Stimulated activated memory B cell treated with anti-CD40 and anti-IgM and Interleukin-4, amounts not matched to agents 10 μg/mL and 1 μg/mL and 100 μg/mL, for 72 hours (primary cell): ENCODE measurements around the gene MELTF.

Experiments used
- ATAC-seq: fragments of 150-1000 bp; cut with Tn5 transposase; 2 replicates; pipeline ENCODE4 v1.10.0; 2021
- H3K27ac Mint-ChIP-seq: one replicate; pipeline ENCODE4 v1.8.0; 2022; ENCODE audit warnings: mild to moderate bottlenecking, mixed read lengths
- H3K27me3 Mint-ChIP-seq: one replicate; pipeline ENCODE4 v1.8.0; 2022; ENCODE audit warnings: mixed read lengths
- H3K36me3 Mint-ChIP-seq: one replicate; pipeline ENCODE4 v1.8.0; 2022; ENCODE audit warnings: mixed read lengths
- H3K4me1 Mint-ChIP-seq: one replicate; pipeline ENCODE4 v1.8.0; 2022; ENCODE audit warnings: mixed read lengths
- H3K4me3 Mint-ChIP-seq: one replicate; pipeline ENCODE4 v1.8.0; 2022; ENCODE audit warnings: mild to moderate bottlenecking, moderate library complexity, mixed read lengths
- H3K9me3 Mint-ChIP-seq: one replicate; pipeline ENCODE4 v1.8.0; 2022; ENCODE audit warnings: mixed read lengths

Gene MELTF

GRCh38 chr3:196995027-196995426 lies 34.6 kb downstream of the MELTF start:
- Mint-ChIP-seq H3K4me3 (no peak overlapping the region), H3K36me3 (no peaks in the 10 kb centered on the region), H3K4me1 (no peaks in the 10 kb centered on the region), H3K27ac (no peak overlapping the region), H3K27me3 (no peaks in the 10 kb centered on the region), H3K9me3 (no peaks in the 10 kb centered on the region)
- no peak for ATAC-seq

GRCh38 chr3:196994056-196994455 lies 35.6 kb downstream of the MELTF start:
- no peaks in the 10 kb centered on the region for H3K27me3 Mint-ChIP-seq
- no peaks in the 10 kb centered on the region for H3K9me3 Mint-ChIP-seq
- no peak overlapping the region for H3K4me3 Mint-ChIP-seq
- H3K36me3 Mint-ChIP-seq = no peaks in the 10 kb centered on the region
- H3K27ac Mint-ChIP-seq = no peak overlapping the region
- no peak for ATAC-seq
- no peaks in the 10 kb centered on the region for H3K4me1 Mint-ChIP-seq

GRCh38 chr3:196992461-196993065 lies 37.1 kb downstream of the MELTF start:
- H3K4me3 Mint-ChIP-seq = no peak overlapping the region
- no peaks in the 10 kb centered on the region for H3K4me1 Mint-ChIP-seq
- peaks cover 12% of the 10 kb centered on the region for H3K27me3 Mint-ChIP-seq
- H3K36me3 Mint-ChIP-seq = no peaks in the 10 kb centered on the region
- ATAC-seq = no peak
- H3K27ac Mint-ChIP-seq = no peak overlapping the region
- no peaks in the 10 kb centered on the region for H3K9me3 Mint-ChIP-seq

GRCh38 chr3:196991581-196992460 lies 37.8 kb downstream of the MELTF start:
- no peak overlapping the region for H3K27ac Mint-ChIP-seq
- H3K4me1 Mint-ChIP-seq = no peaks in the 10 kb centered on the region
- H3K36me3 Mint-ChIP-seq = no peaks in the 10 kb centered on the region
- H3K27me3 Mint-ChIP-seq = peaks cover 12% of the 10 kb centered on the region
- no peak overlapping the region for H3K4me3 Mint-ChIP-seq
- ATAC-seq = no peak
- H3K9me3 Mint-ChIP-seq = no peaks in the 10 kb centered on the region

GRCh38 chr3:196990601-196991007 lies 39.0 kb downstream of the MELTF start:
- H3K36me3 Mint-ChIP-seq = no peaks in the 10 kb centered on the region
- H3K27ac Mint-ChIP-seq = no peak overlapping the region
- peaks cover 12% of the 10 kb centered on the region for H3K27me3 Mint-ChIP-seq
- H3K9me3 Mint-ChIP-seq = no peaks in the 10 kb centered on the region
- H3K4me1 Mint-ChIP-seq = no peaks in the 10 kb centered on the region
- ATAC-seq = no peak
- no peak overlapping the region for H3K4me3 Mint-ChIP-seq

GRCh38 chr3:196989721-196990262 lies 39.8 kb downstream of the MELTF start:
- peaks cover 17% of the 10 kb centered on the region for H3K27me3 Mint-ChIP-seq
- no peak overlapping the region for H3K4me3 Mint-ChIP-seq
- no peak overlapping the region for H3K27ac Mint-ChIP-seq
- no peaks in the 10 kb centered on the region for H3K9me3 Mint-ChIP-seq
- H3K36me3 Mint-ChIP-seq = no peaks in the 10 kb centered on the region
- H3K4me1 Mint-ChIP-seq = no peaks in the 10 kb centered on the region
- ATAC-seq = no peak

GRCh38 chr3:196988241-196989029 lies 41.2 kb downstream of the MELTF start:
- no peak for ATAC-seq

GRCh38 chr3:196987022-196987421 lies 42.6 kb downstream of the MELTF start:
- no peak for ATAC-seq
- Mint-ChIP-seq H3K36me3 (peaks cover 5% of the 10 kb centered on the region), H3K9me3 (peaks cover 9% of the 10 kb centered on the region), H3K27me3 (peaks cover 23% of the 10 kb centered on the region), H3K4me1 (no peaks in the 10 kb centered on the region), H3K4me3 (no peak overlapping the region), H3K27ac (no peak overlapping the region)

More at GRCh38 chr3:196988241-196989029, 41.2 kb downstream of the MELTF start:
- peaks cover 1% of the 10 kb centered on the region for H3K36me3 Mint-ChIP-seq
- no peak overlapping the region for H3K4me3 Mint-ChIP-seq
- peaks cover 5% of the 10 kb centered on the region for H3K9me3 Mint-ChIP-seq
- H3K27ac Mint-ChIP-seq = no peak overlapping the region
- H3K4me1 Mint-ChIP-seq = no peaks in the 10 kb centered on the region
- peaks cover 23% of the 10 kb centered on the region for H3K27me3 Mint-ChIP-seq

GRCh38 chr3:196985954-196986885 lies 43.4 kb downstream of the MELTF start:
- H3K36me3 Mint-ChIP-seq = peaks cover 5% of the 10 kb centered on the region
- H3K4me3 Mint-ChIP-seq = no peak overlapping the region
- no peak for ATAC-seq
- peaks cover 6% of the 10 kb centered on the region for H3K4me1 Mint-ChIP-seq
- H3K27ac Mint-ChIP-seq = no peak overlapping the region
- H3K9me3 Mint-ChIP-seq = peaks cover 9% of the 10 kb centered on the region
- peaks cover 30% of the 10 kb centered on the region for H3K27me3 Mint-ChIP-seq

GRCh38 chr3:196985298-196985697 lies 44.3 kb downstream of the MELTF start:
- Mint-ChIP-seq H3K9me3 (peaks cover 9% of the 10 kb centered on the region), H3K27ac (no peak overlapping the region)
- no peak for ATAC-seq

GRCh38 chr3:196983186-196983585 lies 46.4 kb downstream of the MELTF start:
- Mint-ChIP-seq H3K36me3 (peaks cover 5% of the 10 kb centered on the region), H3K27ac (no peak overlapping the region), H3K9me3 (peaks cover 9% of the 10 kb centered on the region), H3K27me3 (peaks cover 52% of the 10 kb centered on the region), H3K4me3 (no peak overlapping the region), H3K4me1 (peaks cover 14% of the 10 kb centered on the region)
- no peak for ATAC-seq

More at GRCh38 chr3:196985298-196985697, 44.3 kb downstream of the MELTF start:
- Mint-ChIP-seq H3K4me1 (peaks cover 7% of the 10 kb centered on the region), H3K4me3 (no peak overlapping the region), H3K36me3 (peaks cover 5% of the 10 kb centered on the region), H3K27me3 (peaks cover 40% of the 10 kb centered on the region)

GRCh38 chr3:196981657-196982056 lies 48.0 kb downstream of the MELTF start:
- peaks cover 5% of the 10 kb centered on the region for H3K36me3 Mint-ChIP-seq
- H3K9me3 Mint-ChIP-seq = peaks cover 9% of the 10 kb centered on the region
- H3K27ac Mint-ChIP-seq = no peak overlapping the region
- H3K4me3 Mint-ChIP-seq = no peak overlapping the region
- H3K27me3 Mint-ChIP-seq = peaks cover 50% of the 10 kb centered on the region
- peak; percentile 36 for ATAC-seq
- H3K4me1 Mint-ChIP-seq = peaks cover 14% of the 10 kb centered on the region

GRCh38 chr3:196979545-196979944 lies 50.1 kb downstream of the MELTF start:
- no peak overlapping the region for H3K27ac Mint-ChIP-seq
- ATAC-seq = no peak
- no peak overlapping the region for H3K4me3 Mint-ChIP-seq
- H3K9me3 Mint-ChIP-seq = peaks cover 9% of the 10 kb centered on the region
- peaks cover 58% of the 10 kb centered on the region for H3K27me3 Mint-ChIP-seq
- peaks cover 14% of the 10 kb centered on the region for H3K4me1 Mint-ChIP-seq
- H3K36me3 Mint-ChIP-seq = peaks cover 5% of the 10 kb centered on the region

GRCh38 chr3:196976941-196977340 lies 52.7 kb downstream of the MELTF start:
- H3K27ac Mint-ChIP-seq = no peak overlapping the region

More at GRCh38 chr3:196976941-196977340, 52.7 kb downstream of the MELTF start:
- no peaks in the 10 kb centered on the region for H3K36me3 Mint-ChIP-seq
- no peaks in the 10 kb centered on the region for H3K9me3 Mint-ChIP-seq
- H3K4me1 Mint-ChIP-seq = peaks cover 14% of the 10 kb centered on the region
- no peak for ATAC-seq
- no peak overlapping the region for H3K4me3 Mint-ChIP-seq
- peaks cover 57% of the 10 kb centered on the region for H3K27me3 Mint-ChIP-seq
